Vagina (tissue), 2 donors: ENCODE measurements around the gene NXNL1. TPM values are rescaled to one million over a fixed set of nuclear protein-coding genes. Genes with fewer than 3 reads are reported as not detected.

Experiments
- DNase-seq, 2 donors: peaks; one replicate each; pipeline ENCODE4 v3.0.0-alpha.2; 2017; ENCODE audit errors: extremely low spot score in 2 of 2
- H3K27ac ChIP-seq: fragments of 200-600 bp; sonication (generic); one replicate; pipeline ENCODE4 v1.5.1; 2019
- H3K27me3 ChIP-seq: fragments of 200-600 bp; sonication (generic); one replicate; pipeline ENCODE4 v1.5.1; 2019
- H3K36me3 ChIP-seq, 2 donors: fragments of 200-600 bp; sonication (generic); one replicate each; pipeline ENCODE4 v1.5.1; 2017 to 2019
- H3K4me1 ChIP-seq: fragments of 200-600 bp; sonication (generic); one replicate; pipeline ENCODE4 v1.5.1; 2019
- H3K4me3 ChIP-seq, 2 donors: fragments of 200-600 bp; sonication (generic); 1 replicate in 1 of 2; 2 replicates in 1 of 2; pipeline ENCODE4 v1.5.1; 2016 to 2019
- H3K9me3 ChIP-seq: fragments of 200-600 bp; sonication (generic); one replicate; pipeline ENCODE4 v1.5.1; 2019
- CTCF ChIP-seq, 3 experiments: fragments of 450-650 bp in 2 of 3; fragments of 200-600 bp in 1 of 3; sonication (generic) in 1 of 3; IDR thresholded peaks; one replicate each; pipeline ENCODE4 v1.5.1; 2017 to 2019; ENCODE audit warnings: antibody characterized with exemption in 3 of 3, mild to moderate bottlenecking in 2 of 3, moderate library complexity in 2 of 3
- POLR2A ChIP-seq, 2 donors: fragments of 450-650 bp; IDR thresholded peaks; one replicate each; pipeline ENCODE4 v1.6.1; 2017; ENCODE audit warnings: antibody characterized with exemption in 2 of 2, mild to moderate bottlenecking in 2 of 2, moderate library complexity in 2 of 2
- POLR2AphosphoS5 ChIP-seq, 2 donors: sonication (generic); formaldehyde crosslinking; IDR thresholded peaks; one replicate each; pipeline ENCODE4 v1.9.0; 2017; ENCODE audit warnings: antibody characterized with exemption in 2 of 2, mild to moderate bottlenecking in 2 of 2, low read depth in 1 of 2; ENCODE audit not compliant: insufficient read depth in 1 of 2
- intact Hi-C: fragments of 100-400 bp; cut with DNase I; formaldehyde crosslinking; loops from one replicate; pipeline ENCODE4 v1.15.1; 2023
- total RNA-seq: library from RNA; depleted of rRNA; stranded (reverse); fragments of >200 nt; gene quantifications from one replicate; pipeline ENCODE4 v1.2.3, GENCODE V29; 2016

The NXNL1 gene
- total RNA-seq, 1 donor from 2014 or later = not detected

GRCh38 chr19:17450264-17451075 lies 10.3 kb downstream of the NXNL1 start:
- H3K36me3 ChIP-seq = no peaks in the 10 kb centered on the region
- no peak overlapping the region for H3K4me3 ChIP-seq
- H3K4me1 ChIP-seq = peaks cover 21% of the 10 kb centered on the region
- no peak for DNase-seq
- no peaks in the 10 kb centered on the region for H3K9me3 ChIP-seq
- TF ChIP-seq POLR2A (IDR thresholded peaks at IDR 0.05) (no peak), POLR2AphosphoS5 (IDR thresholded peaks at IDR 0.05; ENCODE audit: insufficient read depth in 1 of 2, low read depth in 1 of 2) (peak in 1 of 2 donors; percentile 67), CTCF (IDR thresholded peaks at IDR 0.05) (no peak)
- peak overlapping the region; percentile 53 for H3K27ac ChIP-seq
- peaks cover 3% of the 10 kb centered on the region for H3K27me3 ChIP-seq
- intact Hi-C loops = no loop called here

- Histone ChIP-seq H3K4me3 (peak within 1 kb of the TSS; percentile 46 to 59), H3K4me1 (peaks cover 12% of the 10 kb centered on the region), H3K27ac (no peak within 1 kb of the TSS), H3K27me3 (no peaks in the 10 kb centered on the region), H3K9me3 (no peaks in the 10 kb centered on the region), H3K36me3 (no peaks in the 10 kb centered on the region)
- TF ChIP-seq CTCF (IDR thresholded peaks at IDR 0.05) = peak in 1 of 3 experiments; percentile 15
- TF ChIP-seq POLR2AphosphoS5 (IDR thresholded peaks at IDR 0.05; ENCODE audit: insufficient read depth in 1 of 2, low read depth in 1 of 2) = peak in 1 of 2 donors; percentile 6
- TF ChIP-seq POLR2A (IDR thresholded peaks at IDR 0.05) = no peak
- DNase-seq = no peak
- intact Hi-C loops = no loop called here
Measured at GRCh38 chr19:17448131-17448967, 12.4 kb downstream of the NXNL1 start, which contains the start of gene TMEM221. TMEM221 (minus strand) TSS chr19:17448668; CDS start chr19:17448462, 206 bp downstream.

GRCh38 chr19:17447704-17448130 lies 13.0 kb downstream of the NXNL1 start:
- TF ChIP-seq CTCF (IDR thresholded peaks at IDR 0.05) (no peak), POLR2AphosphoS5 (IDR thresholded peaks at IDR 0.05; ENCODE audit: insufficient read depth in 1 of 2, low read depth in 1 of 2) (no peak), POLR2A (IDR thresholded peaks at IDR 0.05) (no peak)
- no peak overlapping the region for H3K27ac ChIP-seq
- H3K36me3 ChIP-seq = no peaks in the 10 kb centered on the region
- intact Hi-C loops = no loop called here
- no peak for DNase-seq
- no peaks in the 10 kb centered on the region for H3K9me3 ChIP-seq
- peak overlapping the region; percentile 46 to 59 for H3K4me3 ChIP-seq
- peaks cover 12% of the 10 kb centered on the region for H3K4me1 ChIP-seq
- H3K27me3 ChIP-seq = no peaks in the 10 kb centered on the region

- TF ChIP-seq POLR2AphosphoS5 (IDR thresholded peaks at IDR 0.05; ENCODE audit: insufficient read depth in 1 of 2, low read depth in 1 of 2) (no peak), CTCF (IDR thresholded peaks at IDR 0.05) (no peak), POLR2A (IDR thresholded peaks at IDR 0.05) (no peak)
Measured at GRCh38 chr19:17445526-17446165, 15.1 kb downstream of the NXNL1 start.

More at GRCh38 chr19:17445526-17446165, 15.1 kb downstream of the NXNL1 start:
- Histone ChIP-seq H3K9me3 (no peaks in the 10 kb centered on the region), H3K4me1 (peaks cover 8% of the 10 kb centered on the region), H3K4me3 (no peak overlapping the region), H3K27me3 (no peaks in the 10 kb centered on the region), H3K36me3 (no peaks in the 10 kb centered on the region), H3K27ac (no peak overlapping the region)
- no peak for DNase-seq
- intact Hi-C loops = no loop called here
